ENCODE measurements around the gene CFAP97.
A peak's percentile ranks its signal among the peaks of the same experiment; 100 is the strongest.

CFAP97 gene

DNA sequence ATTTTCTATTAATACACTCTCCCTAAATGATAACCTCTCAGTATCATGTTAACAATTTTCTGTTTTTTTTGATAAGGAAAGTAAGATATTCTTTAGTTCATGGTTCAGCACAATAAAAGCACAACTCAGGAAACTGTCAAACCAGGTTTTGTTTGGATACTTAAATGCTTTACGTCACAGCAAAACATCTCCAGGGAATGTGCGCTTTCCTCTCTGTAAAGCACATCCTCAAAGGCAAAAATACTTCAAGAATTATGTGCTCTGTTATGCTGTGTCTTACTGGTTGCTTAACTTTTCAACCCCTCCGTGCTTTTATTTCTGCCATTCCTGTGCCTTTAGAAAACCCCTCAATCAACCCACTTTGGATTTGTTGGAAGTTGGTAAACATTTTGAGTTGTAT is 33.4 kb upstream of the CFAP97 start:
- Mint-ChIP-seq H3K9me3 (peaks cover 32% of the 10 kb centered on the region), H3K27me3 (ENCODE audit: low read depth, poor library complexity) (no peaks in the 10 kb centered on the region), H3K27ac (peak overlapping the region; percentile 91), H3K4me1 (peaks cover 23% of the 10 kb centered on the region), H3K36me3 (ENCODE audit: low read depth) (peaks cover 25% of the 10 kb centered on the region), H3K4me3 (no peak overlapping the region)
- TF ChIP-seq, protein P1, sequence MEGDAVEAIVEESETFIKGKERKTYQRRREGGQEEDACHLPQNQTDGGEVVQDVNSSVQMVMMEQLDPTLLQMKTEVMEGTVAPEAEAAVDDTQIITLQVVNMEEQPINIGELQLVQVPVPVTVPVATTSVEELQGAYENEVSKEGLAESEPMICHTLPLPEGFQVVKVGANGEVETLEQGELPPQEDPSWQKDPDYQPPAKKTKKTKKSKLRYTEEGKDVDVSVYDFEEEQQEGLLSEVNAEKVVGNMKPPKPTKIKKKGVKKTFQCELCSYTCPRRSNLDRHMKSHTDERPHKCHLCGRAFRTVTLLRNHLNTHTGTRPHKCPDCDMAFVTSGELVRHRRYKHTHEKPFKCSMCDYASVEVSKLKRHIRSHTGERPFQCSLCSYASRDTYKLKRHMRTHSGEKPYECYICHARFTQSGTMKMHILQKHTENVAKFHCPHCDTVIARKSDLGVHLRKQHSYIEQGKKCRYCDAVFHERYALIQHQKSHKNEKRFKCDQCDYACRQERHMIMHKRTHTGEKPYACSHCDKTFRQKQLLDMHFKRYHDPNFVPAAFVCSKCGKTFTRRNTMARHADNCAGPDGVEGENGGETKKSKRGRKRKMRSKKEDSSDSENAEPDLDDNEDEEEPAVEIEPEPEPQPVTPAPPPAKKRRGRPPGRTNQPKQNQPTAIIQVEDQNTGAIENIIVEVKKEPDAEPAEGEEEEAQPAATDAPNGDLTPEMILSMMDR (IDR thresholded peaks at IDR 0.05): no peak
- no peak for DNase-seq

DNA sequence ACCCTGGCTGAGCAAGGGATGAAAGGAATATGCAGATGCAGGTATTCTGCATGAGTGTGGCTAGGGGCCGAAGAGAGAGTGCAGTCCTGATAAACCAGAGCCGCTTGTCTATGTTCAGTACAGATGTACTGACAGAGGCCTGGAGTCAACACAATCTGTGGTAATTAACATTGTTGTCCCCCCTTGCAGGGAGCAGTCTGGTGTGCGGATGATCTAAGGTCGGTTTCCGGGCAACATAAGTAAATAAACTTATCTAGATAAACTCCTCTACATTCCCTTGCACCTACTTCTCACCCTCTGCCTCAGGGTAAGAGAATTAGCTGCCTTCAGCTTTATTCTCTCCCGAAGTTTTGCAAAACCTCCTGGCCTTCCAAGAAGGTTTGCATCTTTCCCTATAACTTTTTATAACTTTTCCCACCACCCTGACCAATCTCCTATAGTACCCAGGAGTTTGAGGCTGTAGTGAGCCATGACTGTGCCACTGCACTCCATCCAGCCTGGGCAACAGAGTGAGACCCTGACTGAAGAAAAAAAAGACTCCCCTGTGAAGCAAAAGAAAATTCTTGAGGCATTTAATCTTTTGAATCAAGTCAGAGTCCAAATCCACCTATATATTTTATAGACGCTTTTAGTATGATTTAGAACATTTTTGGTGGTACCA is 32.2 kb upstream of the CFAP97 start:
- Mint-ChIP-seq H3K9me3 (peaks cover 22% of the 10 kb centered on the region), H3K27ac (peak overlapping the region; percentile 66), H3K36me3 (ENCODE audit: low read depth) (peaks cover 18% of the 10 kb centered on the region), H3K4me1 (peaks cover 27% of the 10 kb centered on the region), H3K27me3 (ENCODE audit: low read depth, poor library complexity) (no peaks in the 10 kb centered on the region), H3K4me3 (no peak overlapping the region)
- TF ChIP-seq, protein P1 (IDR thresholded peaks at IDR 0.05): no peak
- no peak for DNase-seq

DNA sequence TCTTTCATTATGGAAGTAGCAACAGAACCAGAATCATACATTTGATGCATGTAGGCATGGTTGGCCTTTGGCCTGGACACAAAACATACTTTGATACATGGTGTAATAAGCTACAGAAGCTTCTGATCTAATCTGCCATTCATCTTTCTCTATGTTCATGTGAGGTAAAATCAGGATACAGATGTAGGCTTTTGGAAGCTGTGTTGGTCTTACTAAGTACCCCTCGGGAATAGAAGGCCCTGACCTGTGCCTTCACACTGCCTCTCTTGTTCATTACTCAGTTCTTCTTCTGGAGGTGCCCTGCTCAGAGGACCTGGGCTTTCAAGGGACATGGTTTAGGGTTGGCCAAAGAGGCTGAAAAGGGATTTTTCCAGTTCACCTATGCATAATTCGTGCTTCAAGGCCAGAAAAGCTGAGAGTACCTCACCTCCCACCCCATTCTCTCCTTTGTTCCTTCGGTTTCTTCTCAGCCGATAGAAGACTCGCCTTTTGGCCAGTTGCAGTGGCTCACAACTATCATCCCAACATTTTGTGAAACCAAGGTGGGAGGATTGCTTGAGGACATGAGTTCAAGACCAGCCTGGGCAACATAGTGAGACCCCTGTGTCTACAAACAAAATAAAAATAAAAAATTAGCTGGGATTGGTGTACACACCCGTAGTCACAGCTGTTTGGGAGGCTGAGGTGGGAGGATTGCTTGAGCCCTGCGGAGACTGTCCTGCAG is 31.5 kb upstream of the CFAP97 start:
- TF ChIP-seq, protein P1 (IDR thresholded peaks at IDR 0.05): no peak
- H3K9me3 Mint-ChIP-seq: peaks cover 22% of the 10 kb centered on the region
- H3K36me3 Mint-ChIP-seq (ENCODE audit: low read depth): peaks cover 18% of the 10 kb centered on the region
- H3K27me3 Mint-ChIP-seq (ENCODE audit: low read depth, poor library complexity): no peaks in the 10 kb centered on the region
- H3K4me1 Mint-ChIP-seq: peaks cover 27% of the 10 kb centered on the region
- H3K4me3 Mint-ChIP-seq: no peak overlapping the region
- H3K27ac Mint-ChIP-seq: no peak overlapping the region
- DNase-seq: no peak

DNA sequence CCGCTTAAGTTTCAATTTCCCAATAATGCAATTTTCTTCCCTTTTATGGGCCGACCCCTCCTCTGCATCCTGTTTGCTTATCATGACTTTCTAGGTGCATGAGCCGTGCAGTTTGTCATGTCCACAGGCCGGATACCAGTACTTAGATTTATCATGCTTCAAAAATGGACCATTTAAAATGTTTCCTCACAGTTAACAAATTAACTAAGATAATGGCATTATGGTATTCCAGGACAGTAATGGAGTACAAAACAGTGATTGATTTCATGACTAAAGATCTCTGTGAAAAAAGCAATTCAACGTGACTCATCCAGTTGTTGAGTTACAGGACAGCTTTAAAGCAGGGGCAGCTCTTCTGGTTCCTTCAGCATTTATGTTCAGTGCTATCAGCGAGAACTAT is 28.6 kb upstream of the CFAP97 start:
- Mint-ChIP-seq H3K27ac (no peak overlapping the region), H3K9me3 (peaks cover 2% of the 10 kb centered on the region), H3K4me1 (peaks cover 24% of the 10 kb centered on the region), H3K27me3 (ENCODE audit: low read depth, poor library complexity) (no peaks in the 10 kb centered on the region), H3K36me3 (ENCODE audit: low read depth) (no peaks in the 10 kb centered on the region), H3K4me3 (no peak overlapping the region)
- DNase-seq: no peak
- TF ChIP-seq, protein P1 (IDR thresholded peaks at IDR 0.05): no peak

DNA sequence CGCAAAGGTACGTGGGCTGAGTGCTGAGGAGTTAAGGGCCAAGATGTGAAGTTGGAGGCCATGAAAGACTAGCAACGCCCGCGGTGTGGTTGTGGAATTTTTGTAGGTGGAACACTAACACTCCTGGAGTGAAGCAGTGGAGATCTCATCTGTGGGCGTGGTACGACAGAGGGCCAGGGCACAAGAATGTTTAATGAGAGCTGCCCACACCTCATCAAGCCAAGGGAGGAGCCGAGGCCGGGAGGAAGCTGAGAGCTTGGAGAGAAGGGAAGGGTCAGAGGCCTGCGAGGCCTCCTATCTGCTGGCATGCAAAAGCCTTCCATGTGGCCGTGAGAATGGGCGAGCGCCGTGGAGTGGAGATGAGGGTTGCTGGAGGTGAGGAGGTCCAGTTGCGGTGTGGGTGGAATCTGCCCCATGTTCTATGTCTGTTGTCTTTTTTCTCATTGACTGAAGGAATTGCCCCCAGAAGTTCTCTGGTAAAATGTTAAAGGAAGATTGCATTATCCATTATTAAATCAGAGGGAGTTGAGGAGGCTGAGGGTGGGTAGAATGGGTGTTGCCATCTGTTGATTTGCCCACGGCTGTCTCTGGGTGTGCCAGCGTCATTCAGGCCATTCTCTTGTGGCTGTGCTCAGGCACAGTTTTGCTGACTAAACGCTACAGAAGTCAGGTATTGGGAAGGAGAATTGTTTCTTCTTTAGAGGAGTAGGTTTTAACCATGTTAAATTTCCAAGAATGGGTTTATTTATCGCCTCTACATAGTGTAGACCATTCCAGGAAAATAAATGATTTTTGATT is 25.4 kb upstream of the CFAP97 start:
- peaks cover 11% of the 10 kb centered on the region for H3K4me1 Mint-ChIP-seq
- no peaks in the 10 kb centered on the region for H3K9me3 Mint-ChIP-seq
- no peak overlapping the region for H3K4me3 Mint-ChIP-seq
- DNase-seq: no peak
- H3K27me3 Mint-ChIP-seq (ENCODE audit: low read depth, poor library complexity): no peaks in the 10 kb centered on the region
- H3K36me3 Mint-ChIP-seq (ENCODE audit: low read depth): no peaks in the 10 kb centered on the region
- no peak overlapping the region for H3K27ac Mint-ChIP-seq
- TF ChIP-seq, protein P1 (IDR thresholded peaks at IDR 0.05): no peak

Data from nephron progenitor cell (in vitro differentiated cells).